ENCODE data around the gene ARSB. TPM values are rescaled to one million over a fixed set of nuclear protein-coding genes. Genes with fewer than 3 reads are reported as not detected.

The ARSB gene
- total RNA-seq (2022; extraction: Qiagen RNA extraction; ENCODE audit: low read depth), result 7.6 to 10.6 TPM (median 9.9 TPM) in 5 replicates

GRCh38 chr5:78985116-78985724, at the start of gene ARSB:
Gene ARSB (minus strand): TSS chr5:78985310. CDS start chr5:78985248, 62 bp downstream.

Other genes starting within 250 kb of the ARSB start
- not detected in 5 replicates for gene DMGDH, start 84.4 kb upstream of the ARSB start, total RNA-seq (2022; extraction: Qiagen RNA extraction; ENCODE audit: low read depth)
- not detected in 5 replicates for gene BHMT2, start 84.5 kb upstream of the ARSB start, total RNA-seq (2022; extraction: Qiagen RNA extraction; ENCODE audit: low read depth)
- not detected in 5 replicates for gene BHMT, start 126.5 kb upstream of the ARSB start, total RNA-seq (2022; extraction: Qiagen RNA extraction; ENCODE audit: low read depth)

Measured in A549 treated with ZK216348 at 1 μM for 4 hours (cell line).